Suprapubic skin (tissue), 4 donors: ENCODE data around the gene TPM2. TPM values are rescaled to one million over a fixed set of nuclear protein-coding genes. Genes with fewer than 3 reads are reported as not detected.
A peak's percentile ranks its signal among the peaks of the same experiment; 100 is the strongest.
"Not testable (repeated sequence)": the region's sequence is repeated elsewhere in the genome, so short reads cannot be mapped to it uniquely, and the experiment has no call there.

Experiments
- DNase-seq, 2 donors: peaks; one replicate each; pipeline ENCODE4 v3.0.0-alpha.2; 2019; ENCODE audit warnings: low spot score in 2 of 2
- H3K27ac ChIP-seq: fragments of 200-600 bp; sonication (generic); one replicate; pipeline ENCODE4 v1.5.1; 2019
- H3K27me3 ChIP-seq: fragments of 200-600 bp; sonication (generic); one replicate; pipeline ENCODE4 v1.5.1; 2019
- H3K36me3 ChIP-seq: fragments of 200-600 bp; sonication (generic); one replicate; pipeline ENCODE4 v1.5.1; 2019
- H3K4me1 ChIP-seq: fragments of 200-600 bp; sonication (generic); one replicate; pipeline ENCODE4 v1.5.1; 2019
- H3K4me3 ChIP-seq: fragments of 200-600 bp; sonication (generic); one replicate; pipeline ENCODE4 v1.5.1; 2019; ENCODE audit warnings: mild to moderate bottlenecking
- H3K9me3 ChIP-seq: fragments of 200-600 bp; sonication (generic); one replicate; pipeline ENCODE4 v1.5.1; 2019
- CTCF ChIP-seq, 2 donors: fragments of 200-600 bp in 1 of 2; fragments of 450-650 bp in 1 of 2; sonication (generic) in 1 of 2; IDR thresholded peaks; one replicate each; pipeline ENCODE4 v1.5.1; 2016 to 2019; ENCODE audit warnings: antibody characterized with exemption in 2 of 2, mild to moderate bottlenecking in 1 of 2, moderate library complexity in 1 of 2
- EP300 ChIP-seq: sonication (generic); formaldehyde crosslinking; IDR thresholded peaks from one replicate; pipeline ENCODE4 v1.6.1; 2017; ENCODE audit warnings: antibody characterized with exemption
- POLR2A ChIP-seq, 2 donors: fragments of 450-650 bp; IDR thresholded peaks; one replicate each; pipeline ENCODE4 v1.6.1; 2017; ENCODE audit warnings: antibody characterized with exemption in 2 of 2, mild to moderate bottlenecking in 2 of 2, moderate library complexity in 2 of 2
- POLR2AphosphoS5 ChIP-seq, 3 donors: sonication (generic); formaldehyde crosslinking; IDR thresholded peaks; one replicate each; pipeline ENCODE4 v1.6.1; 2017; ENCODE audit warnings: antibody characterized with exemption in 3 of 3
- WGBS: methylation state at CpG from one replicate; pipeline ENCODE4 v1.1.5; 2018; 5-methylcytosine and 5-hydroxymethylcytosine counted together
- total RNA-seq, 4 donors: library from RNA; depleted of rRNA; stranded (reverse); fragments of >200 nt; gene quantifications; one replicate each; pipeline ENCODE4 v1.1.0, GENCODE V29; 2016

Gene TPM2
- total RNA-seq, 4 donors from 2014 or later, result 40.6 to 105 (median 56.7) TPM

GRCh38 chr9:35643046-35643445 lies 46.7 kb downstream of the TPM2 start:
- Histone ChIP-seq H3K9me3 (no peaks in the 10 kb centered on the region), H3K27ac (no peak overlapping the region), H3K36me3 (no peaks in the 10 kb centered on the region), H3K4me3 (no peak overlapping the region), H3K27me3 (no peaks in the 10 kb centered on the region), H3K4me1 (peaks cover 28% of the 10 kb centered on the region)
- TF ChIP-seq EP300, result no peak
- no peak for TF ChIP-seq POLR2A (IDR thresholded peaks at IDR 0.05)
- no peak for TF ChIP-seq POLR2AphosphoS5 (IDR thresholded peaks at IDR 0.05)
- no peak for TF ChIP-seq CTCF (IDR thresholded peaks at IDR 0.05)
- 97% methylated on average over 11 of the region's 12 CpGs for WGBS
- DNase-seq, result peak in 1 of 2 donors; percentile 43

- H3K4me1 ChIP-seq, result peaks cover 20% of the 10 kb centered on the region
- 85% methylated on average over 3 of the region's 3 CpGs for WGBS
- not testable (repeated sequence) for H3K4me3 ChIP-seq, H3K9me3 ChIP-seq, H3K27me3 ChIP-seq, H3K27ac ChIP-seq, H3K36me3 ChIP-seq
- DNase-seq, result peak in 1 of 2 donors; percentile 0
These were observed 48.2 kb downstream of the TPM2 start for GRCh38 chr9:35641478-35641877.

GRCh38 chr9:35640431-35640830 lies 49.3 kb downstream of the TPM2 start:
- not testable (repeated sequence) for H3K27ac ChIP-seq, H3K27me3 ChIP-seq, H3K36me3 ChIP-seq, H3K9me3 ChIP-seq, H3K4me1 ChIP-seq, H3K4me3 ChIP-seq
- WGBS, result 96% methylated on average over 15 of the region's 15 CpGs
- DNase-seq, result peak in 1 of 2 donors; percentile 25

- no peaks in the 10 kb centered on the region for H3K36me3 ChIP-seq
- no peak overlapping the region for H3K4me3 ChIP-seq
- no peaks in the 10 kb centered on the region for H3K9me3 ChIP-seq
- no peak overlapping the region for H3K27ac ChIP-seq
- H3K4me1 ChIP-seq, result peaks cover 1% of the 10 kb centered on the region
- DNase-seq, result no peak
- no peak for TF ChIP-seq POLR2A (IDR thresholded peaks at IDR 0.05)
- 86% methylated on average over 1 of the region's 1 CpG for WGBS
- no peaks in the 10 kb centered on the region for H3K27me3 ChIP-seq
These were observed 50.1 kb downstream of the TPM2 start for GRCh38 chr9:35639631-35640030.

GRCh38 chr9:35639225-35639624 lies 50.5 kb downstream of the TPM2 start:
- not testable (repeated sequence) for H3K4me3 ChIP-seq, DNase-seq, H3K27me3 ChIP-seq, H3K9me3 ChIP-seq, H3K27ac ChIP-seq, H3K4me1 ChIP-seq, H3K36me3 ChIP-seq
- WGBS, result 56% methylated on average over 1 of the region's 1 CpG

GRCh38 chr9:35638751-35639150 lies 51.0 kb downstream of the TPM2 start:
- not testable (repeated sequence) for H3K4me3 ChIP-seq, H3K36me3 ChIP-seq, H3K4me1 ChIP-seq, H3K27me3 ChIP-seq, H3K9me3 ChIP-seq, H3K27ac ChIP-seq
- WGBS, result 69% methylated on average over 7 of the region's 8 CpGs
- DNase-seq, result peak in 1 of 2 donors; percentile 33

GRCh38 chr9:35637427-35637955 lies 52.2 kb downstream of the TPM2 start:
- WGBS, result 96% methylated on average over 9 of the region's 9 CpGs
- not testable (repeated sequence) for H3K9me3 ChIP-seq, DNase-seq

GRCh38 chr9:35636877-35637246 lies 52.9 kb downstream of the TPM2 start:
- not testable (repeated sequence) for DNase-seq, H3K4me1 ChIP-seq, H3K4me3 ChIP-seq, H3K36me3 ChIP-seq, H3K27me3 ChIP-seq, H3K9me3 ChIP-seq, H3K27ac ChIP-seq
- WGBS, result 97% methylated on average over 6 of the region's 6 CpGs

More at GRCh38 chr9:35637427-35637955, 52.2 kb downstream of the TPM2 start:
- not testable (repeated sequence) for H3K4me3 ChIP-seq, H3K27me3 ChIP-seq, H3K4me1 ChIP-seq, H3K27ac ChIP-seq, H3K36me3 ChIP-seq

- Histone ChIP-seq H3K36me3 (no peaks in the 10 kb centered on the region), H3K27me3 (no peaks in the 10 kb centered on the region), H3K4me3 (no peak overlapping the region), H3K27ac (no peak overlapping the region), H3K9me3 (no peaks in the 10 kb centered on the region), H3K4me1 (no peaks in the 10 kb centered on the region)
- no peak for TF ChIP-seq POLR2AphosphoS5 (IDR thresholded peaks at IDR 0.05)
- 85% methylated on average over 9 of the region's 9 CpGs for WGBS
- no peak for DNase-seq
These were observed 53.4 kb downstream of the TPM2 start for GRCh38 chr9:35636135-35636876.
